ENCODE results near the gene PLEKHA4. TPM values are rescaled to one million over a fixed set of nuclear protein-coding genes. Genes with fewer than 3 reads are reported as not detected.
A peak's percentile ranks its signal among the peaks of the same experiment; 100 is the strongest.

PLEKHA4 gene
- total and polyA plus RNA-seq, 9 donors, result 18.3 to 96.5 (median 51.5) TPM

DNA sequence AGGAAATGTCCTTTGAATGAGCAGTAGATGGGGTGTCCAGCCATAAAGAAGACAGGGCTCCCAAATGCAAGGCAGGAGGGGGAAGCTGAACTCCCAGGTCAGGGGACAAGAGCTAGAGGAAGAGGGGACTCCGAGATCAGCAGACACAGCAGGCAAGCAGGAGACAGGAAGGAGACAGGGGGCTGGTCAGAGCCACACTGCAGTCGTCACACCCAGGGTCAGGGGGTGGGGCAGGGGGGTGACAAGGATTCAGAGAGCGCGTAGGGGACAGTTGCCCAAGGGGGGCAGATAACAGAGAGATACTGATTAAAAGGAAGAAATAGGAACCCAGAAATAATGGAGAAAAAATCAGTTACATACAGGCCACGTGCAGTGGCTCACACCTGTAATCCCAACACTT is 35.4 kb downstream of the PLEKHA4 start:
- H3K27me3 ChIP-seq, result no peaks in the 10 kb centered on the region
- DNase-seq, result no peak
- no peak overlapping the region for H3K4me3 ChIP-seq
- H3K27ac ChIP-seq, result no peak overlapping the region
- H3K9me3 ChIP-seq, result no peaks in the 10 kb centered on the region
- 75 to 88% (median 80%) methylated on average over 5 of the region's 5 CpGs for WGBS, 3 donors
- peaks cover 3% of the 10 kb centered on the region for H3K4me1 ChIP-seq (ENCODE audit: insufficient read depth)
- H3K36me3 ChIP-seq, result no peaks in the 10 kb centered on the region
- intact Hi-C loops (cut with DNase I), result no loop called here
- no peak for TF ChIP-seq EP300 (IDR thresholded peaks at IDR 0.05)
- TF ChIP-seq, protein P1, sequence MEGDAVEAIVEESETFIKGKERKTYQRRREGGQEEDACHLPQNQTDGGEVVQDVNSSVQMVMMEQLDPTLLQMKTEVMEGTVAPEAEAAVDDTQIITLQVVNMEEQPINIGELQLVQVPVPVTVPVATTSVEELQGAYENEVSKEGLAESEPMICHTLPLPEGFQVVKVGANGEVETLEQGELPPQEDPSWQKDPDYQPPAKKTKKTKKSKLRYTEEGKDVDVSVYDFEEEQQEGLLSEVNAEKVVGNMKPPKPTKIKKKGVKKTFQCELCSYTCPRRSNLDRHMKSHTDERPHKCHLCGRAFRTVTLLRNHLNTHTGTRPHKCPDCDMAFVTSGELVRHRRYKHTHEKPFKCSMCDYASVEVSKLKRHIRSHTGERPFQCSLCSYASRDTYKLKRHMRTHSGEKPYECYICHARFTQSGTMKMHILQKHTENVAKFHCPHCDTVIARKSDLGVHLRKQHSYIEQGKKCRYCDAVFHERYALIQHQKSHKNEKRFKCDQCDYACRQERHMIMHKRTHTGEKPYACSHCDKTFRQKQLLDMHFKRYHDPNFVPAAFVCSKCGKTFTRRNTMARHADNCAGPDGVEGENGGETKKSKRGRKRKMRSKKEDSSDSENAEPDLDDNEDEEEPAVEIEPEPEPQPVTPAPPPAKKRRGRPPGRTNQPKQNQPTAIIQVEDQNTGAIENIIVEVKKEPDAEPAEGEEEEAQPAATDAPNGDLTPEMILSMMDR (IDR thresholded peaks at IDR 0.05), result no peak
- no peak for TF ChIP-seq POLR2A (IDR thresholded peaks at IDR 0.05)

DNA sequence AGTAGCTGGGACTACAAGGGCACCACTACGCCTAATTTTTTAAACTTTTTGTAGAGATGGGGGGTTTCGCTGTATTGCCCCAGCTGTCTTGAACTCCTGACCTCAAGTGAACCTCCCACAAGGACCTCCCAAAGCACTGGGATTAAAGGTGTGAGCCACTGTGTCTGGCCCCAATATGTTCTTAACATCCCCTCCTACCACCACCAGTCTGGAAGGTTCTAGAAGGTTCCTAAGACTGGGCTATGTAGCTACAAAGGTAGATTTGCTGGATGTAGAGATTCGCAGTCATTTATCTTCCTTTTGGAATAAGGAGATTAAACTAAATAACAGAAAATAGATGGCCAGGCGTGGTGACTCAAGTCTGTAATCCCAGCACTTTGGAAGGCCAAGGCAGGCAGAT is 37.5 kb downstream of the PLEKHA4 start:
- Histone ChIP-seq H3K27me3 (no peaks in the 10 kb centered on the region), H3K36me3 (no peaks in the 10 kb centered on the region), H3K9me3 (no peaks in the 10 kb centered on the region), H3K27ac (no peak overlapping the region), H3K4me3 (no peak overlapping the region), H3K4me1 (ENCODE audit: insufficient read depth) (peaks cover 3% of the 10 kb centered on the region)
- no peak for DNase-seq
- TF ChIP-seq, protein P1 (IDR thresholded peaks at IDR 0.05), result no peak
- TF ChIP-seq EP300 (IDR thresholded peaks at IDR 0.05), result no peak
- TF ChIP-seq POLR2A (IDR thresholded peaks at IDR 0.05), result no peak
- intact Hi-C loops (cut with DNase I), result no loop called here
- WGBS, 3 donors, result 94 to 96% (median 95%) methylated on average over 4 of the region's 4 CpGs

DNA sequence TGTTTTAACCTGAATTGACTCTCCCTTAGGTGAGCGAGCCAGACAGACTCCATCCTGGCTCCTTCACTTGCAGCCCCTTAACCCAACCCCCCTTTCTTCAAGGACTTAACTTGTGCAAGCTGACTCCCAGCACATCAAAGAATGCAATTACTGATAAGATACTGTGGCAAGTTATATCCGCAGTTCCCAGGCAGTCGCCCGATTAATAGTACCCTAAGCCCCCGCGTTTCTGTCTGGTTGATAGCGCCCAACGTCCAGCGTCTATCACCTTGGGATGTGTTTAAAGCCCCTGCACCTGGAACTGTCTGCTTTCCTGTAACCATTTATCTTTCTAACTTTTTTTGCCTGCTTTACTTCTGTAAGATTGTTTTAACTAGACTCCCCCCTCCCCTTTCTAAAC is 38.3 kb downstream of the PLEKHA4 start:
- no peaks in the 10 kb centered on the region for H3K9me3 ChIP-seq
- H3K27me3 ChIP-seq, result no peaks in the 10 kb centered on the region
- no peak overlapping the region for H3K27ac ChIP-seq
- no peak for TF ChIP-seq EP300 (IDR thresholded peaks at IDR 0.05)
- TF ChIP-seq POLR2A (IDR thresholded peaks at IDR 0.05), result no peak
- TF ChIP-seq, protein P1 (IDR thresholded peaks at IDR 0.05), result no peak
- H3K4me3 ChIP-seq, result no peak overlapping the region
- no peak for DNase-seq
- WGBS, 3 donors, result 42 to 54% (median 49%) methylated on average over 9 of the region's 9 CpGs
- intact Hi-C loops (cut with DNase I), result no loop called here
- H3K36me3 ChIP-seq, result no peaks in the 10 kb centered on the region
- H3K4me1 ChIP-seq (ENCODE audit: insufficient read depth), result no peaks in the 10 kb centered on the region

DNA sequence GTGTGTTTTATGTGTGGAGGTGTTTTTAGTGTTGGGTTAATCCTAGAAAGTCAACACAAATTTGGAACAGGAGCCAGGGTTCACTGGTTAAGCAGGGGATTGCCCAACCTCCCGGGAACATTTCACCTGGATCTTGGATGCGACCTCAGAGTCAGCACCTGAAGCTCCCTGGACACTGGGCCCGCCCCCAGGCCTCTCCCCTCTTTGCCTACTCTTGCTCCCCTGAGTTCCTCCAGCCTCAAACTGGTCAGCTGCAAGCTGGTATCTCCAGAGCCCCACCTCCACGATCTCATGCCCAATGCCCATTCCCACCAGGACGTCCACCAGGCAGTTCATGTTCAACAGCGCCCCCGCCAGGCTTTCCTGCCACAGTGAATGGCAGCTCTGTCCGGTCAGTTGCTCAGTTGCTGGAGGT is 41.8 kb downstream of the PLEKHA4 start:
- Histone ChIP-seq H3K9me3 (no peaks in the 10 kb centered on the region), H3K4me1 (ENCODE audit: insufficient read depth) (peaks cover 2% of the 10 kb centered on the region), H3K4me3 (no peak overlapping the region), H3K27me3 (no peaks in the 10 kb centered on the region), H3K36me3 (no peaks in the 10 kb centered on the region), H3K27ac (no peak overlapping the region)
- TF ChIP-seq, protein P1 (IDR thresholded peaks at IDR 0.05), result no peak
- no peak for TF ChIP-seq EP300 (IDR thresholded peaks at IDR 0.05)
- no peak for TF ChIP-seq POLR2A (IDR thresholded peaks at IDR 0.05)
- WGBS, 3 donors, result 82 to 86% (median 84%) methylated on average over 8 of the region's 8 CpGs
- peak in 1 of 5 donors; percentile 48 for DNase-seq
- intact Hi-C loops (cut with DNase I), result no loop called here

Measured in ovary (tissue), 9 donors.